ENCODE results near the gene ACTR1A.

GRCh38 chr10:102480396-102480795, 22.1 kb downstream of the ACTR1A start:
- TF ChIP-seq, protein P1, sequence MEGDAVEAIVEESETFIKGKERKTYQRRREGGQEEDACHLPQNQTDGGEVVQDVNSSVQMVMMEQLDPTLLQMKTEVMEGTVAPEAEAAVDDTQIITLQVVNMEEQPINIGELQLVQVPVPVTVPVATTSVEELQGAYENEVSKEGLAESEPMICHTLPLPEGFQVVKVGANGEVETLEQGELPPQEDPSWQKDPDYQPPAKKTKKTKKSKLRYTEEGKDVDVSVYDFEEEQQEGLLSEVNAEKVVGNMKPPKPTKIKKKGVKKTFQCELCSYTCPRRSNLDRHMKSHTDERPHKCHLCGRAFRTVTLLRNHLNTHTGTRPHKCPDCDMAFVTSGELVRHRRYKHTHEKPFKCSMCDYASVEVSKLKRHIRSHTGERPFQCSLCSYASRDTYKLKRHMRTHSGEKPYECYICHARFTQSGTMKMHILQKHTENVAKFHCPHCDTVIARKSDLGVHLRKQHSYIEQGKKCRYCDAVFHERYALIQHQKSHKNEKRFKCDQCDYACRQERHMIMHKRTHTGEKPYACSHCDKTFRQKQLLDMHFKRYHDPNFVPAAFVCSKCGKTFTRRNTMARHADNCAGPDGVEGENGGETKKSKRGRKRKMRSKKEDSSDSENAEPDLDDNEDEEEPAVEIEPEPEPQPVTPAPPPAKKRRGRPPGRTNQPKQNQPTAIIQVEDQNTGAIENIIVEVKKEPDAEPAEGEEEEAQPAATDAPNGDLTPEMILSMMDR (conservative IDR thresholded peaks at IDR 0.05 in 1 of 2, IDR thresholded peaks at IDR 0.05 in 1 of 2; ENCODE audit: extremely low read depth in 1 of 2, insufficient read depth in 1 of 2, low read depth in 1 of 2, low read length in 2 of 2), result no peak
- TF ChIP-seq EZH2 (IDR thresholded peaks at IDR 0.05; ENCODE audit: borderline replicate concordance, low read length), result no peak
